ENCODE measurements around the gene SH3PXD2A.

GRCh38 chr10:103698266-103698665 lies 157.1 kb downstream of the SH3PXD2A start:
- no peak for TF ChIP-seq CTCF (IDR thresholded peaks at IDR 0.05)
- TF ChIP-seq EZH2 (IDR thresholded peaks at IDR 0.05; ENCODE audit: borderline replicate concordance, insufficient read depth, low read depth, low read length, poor library complexity, severe bottlenecking), result no peak
